Panc1 (cell line): ENCODE data around the gene CLNK.

ENCODE experiments used
- POLR2AphosphoS5 ChIP-seq: IDR thresholded peaks from 2 replicates; pipeline ENCODE4 v1.6.1; 2012; ENCODE audit warnings: mild to moderate bottlenecking, low read depth, low read length, moderate library complexity
- SIN3A ChIP-seq: IDR thresholded peaks from 2 replicates; pipeline ENCODE4 v1.6.1; 2012; ENCODE audit warnings: low read depth, mild to moderate bottlenecking, low read length, moderate library complexity, borderline replicate concordance; ENCODE audit not compliant: insufficient read depth
- TCF7L2 ChIP-seq: IDR thresholded peaks from 2 replicates; pipeline ENCODE4 v1.6.1; 2011; ENCODE audit warnings: mild to moderate bottlenecking, low read depth, low read length, inconsistent platforms
- TF ChIP-seq, protein P1 (sequence below): fragments of 450-650 bp; IDR thresholded peaks from 2 replicates; pipeline ENCODE4 v1.5.1; 2017; ENCODE audit warnings: mild to moderate bottlenecking
- TF ChIP-seq, protein P2 (sequence below), 2 experiments: IDR thresholded peaks; 2 replicates each; pipeline ENCODE4 v1.6.1; 2011 to 2012; ENCODE audit warnings: low read depth in 2 of 2, control low read depth in 1 of 2, low read length in 1 of 2, mild to moderate bottlenecking in 1 of 2, moderate library complexity in 1 of 2; ENCODE audit not compliant: insufficient read depth in 1 of 2

DNA sequence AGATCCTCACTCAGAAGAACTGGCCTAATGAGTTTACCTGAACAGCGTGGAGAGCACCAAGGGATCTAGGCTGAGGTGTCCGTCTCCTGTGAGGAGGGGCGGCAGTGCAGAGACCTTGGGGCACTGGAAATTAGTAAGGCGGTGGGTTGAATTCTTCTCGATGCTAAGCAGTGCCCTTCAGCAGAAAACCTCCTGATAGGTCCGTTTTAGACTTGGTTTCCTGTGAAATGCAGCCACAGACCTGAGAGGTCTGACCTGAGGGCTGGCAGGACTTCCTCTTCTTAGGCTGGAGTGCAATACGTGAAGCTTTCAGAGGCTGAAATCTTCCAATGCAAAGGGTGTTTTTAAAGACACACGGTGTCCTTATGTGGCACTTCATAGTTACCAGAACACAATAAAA is at the start of gene CLNK:
- TF ChIP-seq, protein P1, sequence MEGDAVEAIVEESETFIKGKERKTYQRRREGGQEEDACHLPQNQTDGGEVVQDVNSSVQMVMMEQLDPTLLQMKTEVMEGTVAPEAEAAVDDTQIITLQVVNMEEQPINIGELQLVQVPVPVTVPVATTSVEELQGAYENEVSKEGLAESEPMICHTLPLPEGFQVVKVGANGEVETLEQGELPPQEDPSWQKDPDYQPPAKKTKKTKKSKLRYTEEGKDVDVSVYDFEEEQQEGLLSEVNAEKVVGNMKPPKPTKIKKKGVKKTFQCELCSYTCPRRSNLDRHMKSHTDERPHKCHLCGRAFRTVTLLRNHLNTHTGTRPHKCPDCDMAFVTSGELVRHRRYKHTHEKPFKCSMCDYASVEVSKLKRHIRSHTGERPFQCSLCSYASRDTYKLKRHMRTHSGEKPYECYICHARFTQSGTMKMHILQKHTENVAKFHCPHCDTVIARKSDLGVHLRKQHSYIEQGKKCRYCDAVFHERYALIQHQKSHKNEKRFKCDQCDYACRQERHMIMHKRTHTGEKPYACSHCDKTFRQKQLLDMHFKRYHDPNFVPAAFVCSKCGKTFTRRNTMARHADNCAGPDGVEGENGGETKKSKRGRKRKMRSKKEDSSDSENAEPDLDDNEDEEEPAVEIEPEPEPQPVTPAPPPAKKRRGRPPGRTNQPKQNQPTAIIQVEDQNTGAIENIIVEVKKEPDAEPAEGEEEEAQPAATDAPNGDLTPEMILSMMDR: no peak
- TF ChIP-seq, protein P2, sequence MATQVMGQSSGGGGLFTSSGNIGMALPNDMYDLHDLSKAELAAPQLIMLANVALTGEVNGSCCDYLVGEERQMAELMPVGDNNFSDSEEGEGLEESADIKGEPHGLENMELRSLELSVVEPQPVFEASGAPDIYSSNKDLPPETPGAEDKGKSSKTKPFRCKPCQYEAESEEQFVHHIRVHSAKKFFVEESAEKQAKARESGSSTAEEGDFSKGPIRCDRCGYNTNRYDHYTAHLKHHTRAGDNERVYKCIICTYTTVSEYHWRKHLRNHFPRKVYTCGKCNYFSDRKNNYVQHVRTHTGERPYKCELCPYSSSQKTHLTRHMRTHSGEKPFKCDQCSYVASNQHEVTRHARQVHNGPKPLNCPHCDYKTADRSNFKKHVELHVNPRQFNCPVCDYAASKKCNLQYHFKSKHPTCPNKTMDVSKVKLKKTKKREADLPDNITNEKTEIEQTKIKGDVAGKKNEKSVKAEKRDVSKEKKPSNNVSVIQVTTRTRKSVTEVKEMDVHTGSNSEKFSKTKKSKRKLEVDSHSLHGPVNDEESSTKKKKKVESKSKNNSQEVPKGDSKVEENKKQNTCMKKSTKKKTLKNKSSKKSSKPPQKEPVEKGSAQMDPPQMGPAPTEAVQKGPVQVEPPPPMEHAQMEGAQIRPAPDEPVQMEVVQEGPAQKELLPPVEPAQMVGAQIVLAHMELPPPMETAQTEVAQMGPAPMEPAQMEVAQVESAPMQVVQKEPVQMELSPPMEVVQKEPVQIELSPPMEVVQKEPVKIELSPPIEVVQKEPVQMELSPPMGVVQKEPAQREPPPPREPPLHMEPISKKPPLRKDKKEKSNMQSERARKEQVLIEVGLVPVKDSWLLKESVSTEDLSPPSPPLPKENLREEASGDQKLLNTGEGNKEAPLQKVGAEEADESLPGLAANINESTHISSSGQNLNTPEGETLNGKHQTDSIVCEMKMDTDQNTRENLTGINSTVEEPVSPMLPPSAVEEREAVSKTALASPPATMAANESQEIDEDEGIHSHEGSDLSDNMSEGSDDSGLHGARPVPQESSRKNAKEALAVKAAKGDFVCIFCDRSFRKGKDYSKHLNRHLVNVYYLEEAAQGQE (IDR thresholded peaks at IDR 0.05; ENCODE audit: insufficient read depth in 1 of 2, low read depth in 2 of 2, low read length in 1 of 2): no peak
- TF ChIP-seq SIN3A (no peak), POLR2AphosphoS5 (no peak), TCF7L2 (no peak)
